PC-3 (cell line): ENCODE results near the gene ARHGEF6. TPM values are rescaled to one million over a fixed set of nuclear protein-coding genes. Genes with fewer than 3 reads are reported as not detected.

Experiments used
- ATAC-seq: fragments of 200-7000 bp; cut with Tn5 transposase; 2 replicates; pipeline ENCODE4 v1.9.1; 2020; ENCODE audit warnings: mild to moderate bottlenecking, moderate library complexity
- BruUV-seq: library from RNA; stranded (reverse); fragments of 400-500 nt; replicated peaks from 2 replicates; lab custom pipeline; 2021; lab: Mats Ljungman, UMichigan
- CTCF ChIA-PET: fragments of 300-600 bp; sonication (Branson Sonifier 250); formaldehyde crosslinking; loops from one replicate; lab custom pipeline; 2022; ENCODE audit warnings: antibody characterized with exemption; lab: Charles Lee
- POLR2A ChIA-PET: fragments of 300-600 bp; sonication (Branson Sonifier 250); formaldehyde crosslinking; loops from one replicate; lab custom pipeline; 2022; ENCODE audit warnings: antibody characterized with exemption; ENCODE audit not compliant: unreplicated experiment; lab: Charles Lee
- DNase-seq: peaks from one replicate; pipeline ENCODE4 v3.0.0-alpha.2; 2015
- H2AFZ ChIP-seq: fragments of 300-600 bp; sonication (generic); 2 replicates; pipeline ENCODE4 v1.6.0; 2016; ENCODE audit warnings: antibody characterized with exemption, low read length
- H3F3A ChIP-seq: fragments of 300-600 bp; sonication (generic); one replicate; pipeline ENCODE4 v1.6.0; 2017; ENCODE audit warnings: antibody characterized with exemption, low read length, control low read depth, mild to moderate bottlenecking; ENCODE audit not compliant: unreplicated experiment
- H3K27ac ChIP-seq: fragments of 300-600 bp; sonication (generic); 2 replicates; pipeline ENCODE4 v1.5.1; 2016; ENCODE audit warnings: mild to moderate bottlenecking, low read length
- H3K27me3 ChIP-seq: fragments of 300-600 bp; sonication (generic); 2 replicates; pipeline ENCODE4 v1.6.1; 2016; ENCODE audit warnings: low read length, mixed read lengths
- H3K36me3 ChIP-seq: fragments of 300-600 bp; sonication (generic); 2 replicates; pipeline ENCODE4 v1.6.1; 2016; ENCODE audit warnings: low read depth, mixed run types, low read length, mixed read lengths
- H3K4me1 ChIP-seq: fragments of 300-600 bp; sonication (generic); 2 replicates; pipeline ENCODE4 v1.5.1; 2016; ENCODE audit warnings: low read length; ENCODE audit not compliant: insufficient read depth
- H3K4me2 ChIP-seq: fragments of 300-600 bp; sonication (generic); 2 replicates; pipeline ENCODE4 v1.6.0; 2016; ENCODE audit warnings: low read length
- H3K4me3 ChIP-seq: fragments of 300-600 bp; sonication (generic); 2 replicates; pipeline ENCODE4 v1.5.1; 2016; ENCODE audit warnings: mild to moderate bottlenecking, low read length, mixed read lengths
- H3K79me2 ChIP-seq: fragments of 300-600 bp; sonication (generic); 2 replicates; pipeline ENCODE4 v1.6.1; 2017; ENCODE audit warnings: low read length, mixed read lengths
- H3K9ac ChIP-seq: fragments of 300-600 bp; sonication (generic); 2 replicates; pipeline ENCODE4 v1.6.0; 2016; ENCODE audit warnings: mild to moderate bottlenecking, low read length
- H3K9me2 ChIP-seq: fragments of 300-600 bp; sonication (generic); replicated peaks from 2 replicates; pipeline ENCODE4 v1.6.1; 2016; ENCODE audit warnings: mixed run types, low read length, mixed read lengths
- H3K9me3 ChIP-seq: fragments of 300-600 bp; sonication (generic); 2 replicates; pipeline ENCODE4 v1.6.1; 2016; ENCODE audit warnings: low read length, mixed read lengths
- H4K20me1 ChIP-seq: fragments of 300-600 bp; sonication (generic); 2 replicates; pipeline ENCODE4 v1.6.1; 2016; ENCODE audit warnings: low read length, mixed read lengths
- EZH2 ChIP-seq: fragments of 300-600 bp; sonication (generic); IDR thresholded peaks from one replicate; pipeline ENCODE4 v1.6.1; 2017; ENCODE audit warnings: antibody characterized with exemption, mild to moderate bottlenecking, low read length; ENCODE audit not compliant: unreplicated experiment
- EZH2phosphoT487 ChIP-seq: fragments of 300-600 bp; sonication (generic); IDR thresholded peaks from 2 replicates; pipeline ENCODE4 v1.6.1; 2018; ENCODE audit warnings: mild to moderate bottlenecking, antibody characterized with exemption, low read length, borderline replicate concordance
- intact Hi-C: fragments of 100-400 bp; cut with micrococcal nuclease; formaldehyde crosslinking; loops from 2 replicates; pipeline ENCODE4 v1.9.0; 2023
- total RNA-seq: library from RNA; depleted of rRNA; stranded (reverse); fragments of >200 nt; gene quantifications from 2 replicates; pipeline ENCODE4 v1.2.3, GENCODE V29; 2014
- TF ChIP-seq, protein P1 (sequence below): fragments of 300-600 bp; sonication (generic); conservative IDR thresholded peaks from 2 replicates; pipeline ENCODE4 v1.5.1; 2017; ENCODE audit warnings: antibody characterized with exemption, low read depth, mild to moderate bottlenecking, low read length

ARHGEF6 gene
- total RNA-seq, 1 experiment from 2014 or later: 3.3 TPM

GRCh38 chrX:136768469-136769084, 12.2 kb downstream of the ARHGEF6 start:
- H3F3A ChIP-seq: no peaks in the 10 kb centered on the region
- H3K9ac ChIP-seq: peak overlapping the region; percentile 8; the same call in 1 of the 2 replicates
- no peaks in the 10 kb centered on the region for H3K27me3 ChIP-seq
- H3K79me2 ChIP-seq: no peaks in the 10 kb centered on the region
- H3K27ac ChIP-seq: peak overlapping the region; percentile 44
- H3K9me2 ChIP-seq: no peaks in the 10 kb centered on the region
- POLR2A ChIA-PET: interaction anchor here (0.5 kb wide), 1 partner anchor 110 kb away, joined by 13 read pairs; no protein-coding TSS in a partner anchor
- no peaks in the 10 kb centered on the region for H3K9me3 ChIP-seq
- BruUV-seq: no TSS peak
- H4K20me1 ChIP-seq: no peaks in the 10 kb centered on the region
- ATAC-seq (peak; percentile 60), DNase-seq (peak; percentile 83)
- H3K36me3 ChIP-seq: no peaks in the 10 kb centered on the region
- peak overlapping the region; percentile 36; the same call in 1 of the 2 replicates for H3K4me3 ChIP-seq
- CTCF ChIA-PET: interaction anchor here (0.6 to 0.7 kb wide), 2 partner anchors 27 to 103 kb away, joined by 4 to 9 read pairs; no protein-coding TSS in a partner anchor
- intact Hi-C loops: loop anchor here (5.0 kb wide), 3 partner anchors 41 to 84 kb away; no protein-coding TSS in a partner anchor
- TF ChIP-seq EZH2phosphoT487 (no peak), EZH2 (no peak)
- TF ChIP-seq, protein P1, sequence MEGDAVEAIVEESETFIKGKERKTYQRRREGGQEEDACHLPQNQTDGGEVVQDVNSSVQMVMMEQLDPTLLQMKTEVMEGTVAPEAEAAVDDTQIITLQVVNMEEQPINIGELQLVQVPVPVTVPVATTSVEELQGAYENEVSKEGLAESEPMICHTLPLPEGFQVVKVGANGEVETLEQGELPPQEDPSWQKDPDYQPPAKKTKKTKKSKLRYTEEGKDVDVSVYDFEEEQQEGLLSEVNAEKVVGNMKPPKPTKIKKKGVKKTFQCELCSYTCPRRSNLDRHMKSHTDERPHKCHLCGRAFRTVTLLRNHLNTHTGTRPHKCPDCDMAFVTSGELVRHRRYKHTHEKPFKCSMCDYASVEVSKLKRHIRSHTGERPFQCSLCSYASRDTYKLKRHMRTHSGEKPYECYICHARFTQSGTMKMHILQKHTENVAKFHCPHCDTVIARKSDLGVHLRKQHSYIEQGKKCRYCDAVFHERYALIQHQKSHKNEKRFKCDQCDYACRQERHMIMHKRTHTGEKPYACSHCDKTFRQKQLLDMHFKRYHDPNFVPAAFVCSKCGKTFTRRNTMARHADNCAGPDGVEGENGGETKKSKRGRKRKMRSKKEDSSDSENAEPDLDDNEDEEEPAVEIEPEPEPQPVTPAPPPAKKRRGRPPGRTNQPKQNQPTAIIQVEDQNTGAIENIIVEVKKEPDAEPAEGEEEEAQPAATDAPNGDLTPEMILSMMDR: no peak
- H2AFZ ChIP-seq: peak overlapping the region; percentile 99
- H3K4me1 ChIP-seq: peaks cover 20% of the 10 kb centered on the region
- H3K4me2 ChIP-seq: peak overlapping the region; percentile 96

DNA sequence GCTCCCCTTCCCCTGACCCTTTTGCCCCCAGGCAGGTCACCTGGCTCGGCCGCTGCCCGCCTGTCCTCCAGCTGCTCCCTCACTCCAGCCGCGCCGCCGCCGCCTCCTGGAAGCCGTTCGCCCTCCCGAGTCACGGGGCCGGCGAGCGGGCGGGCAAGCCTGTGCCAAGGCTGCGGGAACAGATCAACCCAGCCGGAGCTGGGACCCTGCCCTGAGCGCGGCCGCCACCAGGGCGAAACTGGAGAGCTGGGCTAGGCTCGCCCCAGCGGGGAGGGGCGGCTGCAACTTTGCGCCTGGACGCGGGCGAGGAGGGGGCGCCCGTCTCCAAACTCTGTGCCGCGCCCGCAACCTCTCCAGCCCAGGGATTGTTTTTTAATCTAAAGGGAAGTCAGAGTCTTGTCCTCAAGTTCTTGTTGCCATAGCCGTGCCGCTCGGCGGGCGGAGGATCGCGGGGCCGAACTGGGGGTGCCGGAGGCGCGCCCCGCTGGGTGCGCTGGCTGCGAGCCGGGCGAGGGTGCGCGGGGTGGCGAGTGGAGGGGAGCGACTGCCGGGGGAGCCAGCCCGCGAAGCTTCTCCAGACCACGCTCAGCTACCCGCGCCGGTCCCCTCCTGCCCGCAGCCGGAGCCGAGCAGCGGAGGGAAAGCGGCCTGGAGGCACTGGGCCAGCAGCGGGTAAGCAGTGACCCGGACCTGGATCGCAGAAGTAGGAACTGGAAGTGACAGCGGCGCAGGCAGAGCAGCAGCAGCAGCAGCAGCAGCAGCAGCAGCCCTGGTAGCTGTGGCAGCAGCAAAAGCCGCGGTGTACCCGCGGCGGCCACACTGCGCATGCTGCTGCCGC, 13.4 kb downstream of the ARHGEF6 start:
- peaks cover 20% of the 10 kb centered on the region for H3K4me1 ChIP-seq
- intact Hi-C loops: loop anchor here (5.0 kb wide), 3 partner anchors 40 to 85 kb away; no protein-coding TSS in a partner anchor
- TF ChIP-seq, protein P1: peak; percentile 46
- TF ChIP-seq EZH2phosphoT487: no peak
- no peak for TF ChIP-seq EZH2
- no peaks in the 10 kb centered on the region for H3K79me2 ChIP-seq
- BruUV-seq: no TSS peak
- no peaks in the 10 kb centered on the region for H4K20me1 ChIP-seq
- H3K4me2 ChIP-seq: peak overlapping the region; percentile 96
- no peaks in the 10 kb centered on the region for H3F3A ChIP-seq
- CTCF ChIA-PET: no interaction called here
- H3K4me3 ChIP-seq: peak overlapping the region; percentile 92
- POLR2A ChIA-PET: no interaction called here
- H3K27me3 ChIP-seq: no peaks in the 10 kb centered on the region
- peak overlapping the region; percentile 99 for H2AFZ ChIP-seq
- H3K27ac ChIP-seq: peak overlapping the region; percentile 44
- no peaks in the 10 kb centered on the region for H3K9me3 ChIP-seq
- H3K9me2 ChIP-seq: no peaks in the 10 kb centered on the region
- DNase-seq: peak; percentile 59
- H3K9ac ChIP-seq: peak overlapping the region; percentile 76
- H3K36me3 ChIP-seq: no peaks in the 10 kb centered on the region
- ATAC-seq: peak; percentile 73
